ENCODE data around the gene MLC1.
"Not testable (repeated sequence)": the region's sequence is repeated elsewhere in the genome, so short reads cannot be mapped to it uniquely, and the experiment has no call there.

The MLC1 gene

DNA sequence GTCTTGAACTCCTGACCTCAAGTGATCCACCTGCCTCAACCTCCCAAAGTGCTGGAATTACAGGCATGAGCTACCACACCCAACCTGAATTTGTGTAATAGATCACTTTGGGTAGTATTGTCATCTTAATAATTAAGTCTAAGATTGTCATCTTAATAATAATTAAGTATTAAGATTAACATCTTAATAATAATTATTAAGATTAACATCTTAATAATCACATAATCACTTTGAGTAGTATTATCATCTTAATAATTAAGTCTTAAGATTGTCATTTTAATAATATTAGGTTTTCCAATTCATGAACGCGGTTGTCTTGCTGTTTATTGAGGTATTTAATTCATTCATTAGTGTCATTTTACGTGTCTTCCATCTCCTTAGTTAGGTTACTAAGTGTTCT, 12.8 kb upstream of the MLC1 start:
- H3K36me3 ChIP-seq (ENCODE audit: control insufficient read depth, low read depth, low read length) = no peaks in the 10 kb centered on the region
- H3K4me3 ChIP-seq (ENCODE audit: low read length) = no peak overlapping the region
- no peaks in the 10 kb centered on the region for H3K4me1 ChIP-seq (ENCODE audit: control insufficient read depth, low read depth, low read length)
- no peaks in the 10 kb centered on the region for H3K27me3 ChIP-seq (ENCODE audit: control insufficient read depth, insufficient read depth, low read length)
- H3K27ac ChIP-seq (ENCODE audit: low read length) = no peak overlapping the region
- no peak overlapping the region for H3K9ac ChIP-seq (ENCODE audit: low read length)
- no peaks in the 10 kb centered on the region for H3K9me3 ChIP-seq (ENCODE audit: control insufficient read depth, low read depth, low read length)

DNA sequence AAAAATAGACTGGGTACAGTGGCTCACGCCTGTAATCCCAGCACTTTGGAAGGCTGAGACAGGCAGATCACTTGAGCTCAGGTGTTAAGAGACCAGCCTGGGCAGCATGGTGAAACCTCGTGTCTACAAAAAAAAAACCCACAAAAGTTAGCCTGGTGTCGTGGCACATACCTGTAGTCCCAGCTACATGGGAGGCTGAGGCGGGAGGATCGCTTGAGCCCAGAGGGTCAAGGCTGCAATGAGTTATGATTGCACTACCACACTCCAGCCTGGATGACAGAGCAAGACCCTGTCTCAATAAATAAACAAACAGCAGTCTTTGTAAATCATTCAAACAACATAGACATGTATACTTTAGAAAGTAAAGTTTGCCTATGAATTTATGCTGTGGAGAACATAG, 7.1 kb upstream of the MLC1 start:
- no peaks in the 10 kb centered on the region for H3K36me3 ChIP-seq (ENCODE audit: control insufficient read depth, low read depth, low read length)
- no peak overlapping the region for H3K9ac ChIP-seq (ENCODE audit: low read length)
- no peaks in the 10 kb centered on the region for H3K27me3 ChIP-seq (ENCODE audit: control insufficient read depth, insufficient read depth, low read length)
- no peaks in the 10 kb centered on the region for H3K9me3 ChIP-seq (ENCODE audit: control insufficient read depth, low read depth, low read length)
- no peak overlapping the region for H3K27ac ChIP-seq (ENCODE audit: low read length)
- no peaks in the 10 kb centered on the region for H3K4me1 ChIP-seq (ENCODE audit: control insufficient read depth, low read depth, low read length)
- H3K4me3 ChIP-seq (ENCODE audit: low read length) = no peak overlapping the region

DNA sequence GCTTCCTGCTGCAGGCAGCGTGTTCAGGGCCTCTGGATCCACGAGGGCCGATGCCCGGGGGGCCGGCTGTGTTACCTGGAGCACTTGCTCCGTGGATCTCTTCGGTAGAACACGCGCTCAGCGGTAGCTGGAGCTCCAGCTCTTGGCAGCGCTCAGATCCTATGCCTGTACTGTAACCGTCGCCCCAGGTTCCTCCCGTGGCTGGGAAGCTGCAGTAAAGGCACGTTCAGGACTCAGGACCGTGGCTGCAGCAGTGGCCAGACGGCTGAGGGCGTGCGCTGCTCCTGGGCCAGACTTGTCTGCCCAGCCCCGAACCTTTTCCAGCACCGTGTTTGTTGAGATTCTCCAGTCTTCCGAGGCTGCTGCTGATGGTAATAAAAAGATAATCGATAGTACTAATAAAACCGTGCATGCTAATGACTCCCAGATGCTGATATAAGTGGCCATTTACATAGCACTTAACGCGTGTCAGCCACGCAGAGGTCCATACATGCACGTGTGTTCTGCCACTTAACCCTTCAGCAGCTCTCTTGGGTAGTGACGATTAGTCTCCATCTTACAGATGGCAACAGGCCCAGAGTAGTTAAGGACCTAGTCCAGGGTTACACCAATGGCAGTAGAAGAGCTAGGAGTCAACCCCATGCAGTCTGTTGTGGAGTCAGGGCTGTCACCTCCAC, 6.0 kb upstream of the MLC1 start:
- no peaks in the 10 kb centered on the region for H3K4me1 ChIP-seq (ENCODE audit: control insufficient read depth, low read depth, low read length)
- no peak overlapping the region for H3K27ac ChIP-seq (ENCODE audit: low read length)
- H3K9ac ChIP-seq (ENCODE audit: low read length) = no peak overlapping the region
- H3K9me3 ChIP-seq (ENCODE audit: control insufficient read depth, low read depth, low read length) = no peaks in the 10 kb centered on the region
- H3K36me3 ChIP-seq (ENCODE audit: control insufficient read depth, low read depth, low read length) = no peaks in the 10 kb centered on the region
- no peaks in the 10 kb centered on the region for H3K27me3 ChIP-seq (ENCODE audit: control insufficient read depth, insufficient read depth, low read length)
- H3K4me3 ChIP-seq (ENCODE audit: low read length) = no peak overlapping the region

DNA sequence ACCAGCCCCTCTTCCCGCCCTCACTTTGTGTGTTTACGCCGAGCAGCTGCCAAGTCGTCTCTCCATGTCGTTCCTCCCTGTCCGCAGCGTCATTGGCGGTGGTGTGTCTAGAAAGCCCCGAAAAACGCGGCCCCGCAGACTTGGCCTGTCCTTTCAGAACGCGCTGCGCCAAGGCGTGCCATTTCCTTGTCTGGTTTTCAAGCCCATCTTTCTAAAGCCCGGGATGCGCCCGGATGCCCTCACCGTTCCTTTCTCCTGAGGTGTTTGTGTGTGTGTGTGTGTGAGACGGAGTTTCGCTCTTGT, 5.1 kb upstream of the MLC1 start:
- Histone ChIP-seq H3K9ac (ENCODE audit: low read length) (no peak overlapping the region), H3K27me3 (ENCODE audit: control insufficient read depth, insufficient read depth, low read length) (no peaks in the 10 kb centered on the region), H3K36me3 (ENCODE audit: control insufficient read depth, low read depth, low read length) (no peaks in the 10 kb centered on the region), H3K9me3 (ENCODE audit: control insufficient read depth, low read depth, low read length) (no peaks in the 10 kb centered on the region), H3K27ac (ENCODE audit: low read length) (no peak overlapping the region), H3K4me1 (ENCODE audit: control insufficient read depth, low read depth, low read length) (no peaks in the 10 kb centered on the region), H3K4me3 (ENCODE audit: low read length) (no peak overlapping the region)

DNA sequence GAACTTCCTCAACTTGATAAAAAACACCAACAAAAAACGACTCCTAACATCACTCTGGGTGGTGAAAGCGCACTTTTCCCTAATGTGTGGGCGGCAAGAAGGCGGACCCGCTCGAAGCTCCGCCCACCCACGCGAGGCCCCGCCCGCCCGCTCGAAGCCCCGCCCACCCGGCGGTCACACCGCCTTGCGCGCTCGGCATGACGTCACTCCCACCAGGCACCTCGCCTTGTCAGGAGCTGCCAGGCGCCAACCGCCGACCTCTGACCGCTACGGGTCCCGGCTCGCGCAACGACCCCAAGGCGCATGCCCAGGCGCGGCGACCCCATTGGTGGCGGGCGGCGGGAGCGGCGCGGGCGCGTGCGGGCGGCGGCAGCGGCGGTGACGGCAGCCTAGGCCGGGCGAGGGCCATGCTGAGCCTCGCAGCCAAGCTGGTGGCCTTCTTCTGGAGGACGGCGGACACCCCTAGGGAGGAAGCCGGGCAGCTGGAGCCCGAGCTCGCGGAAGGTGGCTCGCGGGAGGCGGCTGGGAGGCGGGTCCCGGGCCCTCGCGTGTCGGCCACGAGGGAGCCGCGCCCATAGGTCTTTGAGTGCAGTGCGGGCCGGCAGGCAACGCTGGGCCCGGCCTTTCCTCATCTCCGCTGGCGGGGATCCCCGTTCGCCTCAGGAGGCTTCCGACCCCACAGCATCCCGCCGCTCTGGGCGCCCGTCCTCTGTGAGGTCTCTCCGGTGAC, 4.6 kb upstream of the MLC1 start, which contains the start of gene MOV10L1:
Gene MOV10L1, plus strand, starts transcription at position 325 of the 730 bp plus-strand sequence. Its CDS starts 83 bp downstream, at position 408.
- no peaks in the 10 kb centered on the region for H3K9me3 ChIP-seq (ENCODE audit: control insufficient read depth, low read depth, low read length)
- H3K27me3 ChIP-seq (ENCODE audit: control insufficient read depth, insufficient read depth, low read length) = no peaks in the 10 kb centered on the region
- no peaks in the 10 kb centered on the region for H3K4me1 ChIP-seq (ENCODE audit: control insufficient read depth, low read depth, low read length)
- no peaks in the 10 kb centered on the region for H3K36me3 ChIP-seq (ENCODE audit: control insufficient read depth, low read depth, low read length)
- H3K4me3 ChIP-seq (ENCODE audit: low read length) = no peak within 1 kb of the TSS
- H3K9ac ChIP-seq (ENCODE audit: low read length) = no peak within 1 kb of the TSS
- H3K27ac ChIP-seq (ENCODE audit: low read length) = no peak within 1 kb of the TSS

DNA sequence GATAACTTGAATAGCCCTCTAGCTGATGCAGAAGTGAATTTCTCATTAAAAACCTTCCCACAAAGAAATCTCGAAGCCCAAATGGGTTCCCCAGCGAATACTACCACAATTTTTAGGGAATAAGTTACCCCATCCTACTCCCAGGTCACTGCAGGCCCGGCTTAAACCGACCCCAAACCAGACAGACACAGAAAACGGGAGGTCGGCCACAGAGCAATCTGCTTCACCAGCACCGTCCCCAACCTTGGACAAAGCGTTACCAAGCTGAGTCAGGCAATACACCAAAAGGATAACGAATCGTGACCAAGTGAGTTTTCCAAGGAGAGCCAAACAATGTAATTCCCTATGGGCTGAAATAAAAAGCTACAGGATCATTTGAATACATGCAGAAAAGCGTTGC, 4.0 kb upstream of the MLC1 start:
- H3K36me3 ChIP-seq (ENCODE audit: control insufficient read depth, low read depth, low read length) = no peaks in the 10 kb centered on the region
- no peak overlapping the region for H3K27ac ChIP-seq (ENCODE audit: low read length)
- H3K9me3 ChIP-seq (ENCODE audit: control insufficient read depth, low read depth, low read length) = no peaks in the 10 kb centered on the region
- H3K9ac ChIP-seq (ENCODE audit: low read length) = no peak overlapping the region
- H3K4me3 ChIP-seq (ENCODE audit: low read length) = no peak overlapping the region
- no peaks in the 10 kb centered on the region for H3K4me1 ChIP-seq (ENCODE audit: control insufficient read depth, low read depth, low read length)
- no peaks in the 10 kb centered on the region for H3K27me3 ChIP-seq (ENCODE audit: control insufficient read depth, insufficient read depth, low read length)

DNA sequence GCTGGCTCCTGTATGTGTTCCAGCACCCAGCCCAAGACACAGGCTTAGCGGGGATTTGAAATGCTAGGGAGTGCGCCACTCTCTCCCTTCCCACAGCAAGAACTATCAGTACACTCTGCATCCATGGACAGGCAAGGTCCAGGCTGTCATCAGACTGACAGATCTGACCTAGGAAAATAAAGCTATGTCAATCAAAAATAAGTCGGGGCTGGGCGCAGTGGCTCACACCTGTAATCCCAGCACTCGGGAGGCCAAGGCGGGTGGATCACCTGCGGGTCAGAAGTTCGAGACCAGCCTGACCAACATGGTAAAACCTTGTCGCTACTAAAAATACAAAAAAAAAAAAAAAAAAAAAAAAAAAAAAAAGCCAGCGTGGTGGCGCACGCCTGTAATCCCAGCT, 2.9 kb upstream of the MLC1 start:
- no peaks in the 10 kb centered on the region for H3K36me3 ChIP-seq (ENCODE audit: control insufficient read depth, low read depth, low read length)
- no peaks in the 10 kb centered on the region for H3K9me3 ChIP-seq (ENCODE audit: control insufficient read depth, low read depth, low read length)
- H3K4me1 ChIP-seq (ENCODE audit: control insufficient read depth, low read depth, low read length) = no peaks in the 10 kb centered on the region
- no peak overlapping the region for H3K4me3 ChIP-seq (ENCODE audit: low read length)
- H3K27ac ChIP-seq (ENCODE audit: low read length) = no peak overlapping the region
- no peak overlapping the region for H3K9ac ChIP-seq (ENCODE audit: low read length)
- H3K27me3 ChIP-seq (ENCODE audit: control insufficient read depth, insufficient read depth, low read length) = no peaks in the 10 kb centered on the region

DNA sequence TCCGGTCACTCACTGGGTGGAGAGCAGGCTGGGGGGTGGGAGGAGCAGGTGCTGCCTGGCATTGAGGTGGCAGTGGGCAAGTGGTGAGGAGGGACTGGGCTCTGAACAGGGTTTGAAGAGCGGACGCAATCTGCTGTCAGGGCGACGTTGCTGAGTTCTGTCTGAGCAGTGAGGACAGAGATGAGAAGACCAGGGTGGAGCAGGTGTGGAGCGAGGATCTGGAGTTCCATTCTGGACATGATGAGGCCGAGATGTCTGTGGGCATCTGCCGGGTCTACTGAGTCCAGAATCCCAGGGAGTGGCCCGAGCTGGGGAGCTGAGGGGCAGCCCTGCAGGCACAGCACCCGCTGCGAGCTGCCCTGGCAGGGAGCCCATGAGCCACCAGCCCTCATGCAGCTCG, 2.4 kb upstream of the MLC1 start:
- Histone ChIP-seq H3K9ac (ENCODE audit: low read length) (no peak overlapping the region), H3K27ac (ENCODE audit: low read length) (no peak overlapping the region), H3K4me1 (ENCODE audit: control insufficient read depth, low read depth, low read length) (no peaks in the 10 kb centered on the region), H3K4me3 (ENCODE audit: low read length) (no peak overlapping the region), H3K36me3 (ENCODE audit: control insufficient read depth, low read depth, low read length) (no peaks in the 10 kb centered on the region), H3K9me3 (ENCODE audit: control insufficient read depth, low read depth, low read length) (no peaks in the 10 kb centered on the region), H3K27me3 (ENCODE audit: control insufficient read depth, insufficient read depth, low read length) (no peaks in the 10 kb centered on the region)

DNA sequence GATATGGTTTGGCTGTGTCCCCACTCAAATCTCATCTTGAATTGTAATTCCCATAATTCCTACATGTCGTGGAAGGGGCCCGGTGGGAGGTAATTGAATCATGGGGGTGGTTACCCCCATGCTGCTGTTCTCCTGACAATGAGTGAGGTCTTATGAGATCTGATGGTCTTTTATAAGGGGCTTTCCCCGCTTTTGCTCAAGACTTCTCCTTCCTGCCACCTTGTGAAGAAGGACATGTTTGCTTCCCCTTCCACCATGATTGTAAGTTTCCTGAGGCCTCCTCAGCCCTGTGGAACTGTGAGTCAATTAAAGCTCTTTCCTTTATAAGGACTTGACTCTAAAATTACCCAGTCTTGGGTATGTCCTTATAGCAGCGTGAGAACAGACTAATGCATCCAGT, 1.7 kb upstream of the MLC1 start:
- H3K4me1 ChIP-seq (ENCODE audit: control insufficient read depth, low read depth, low read length); H3K9ac ChIP-seq (ENCODE audit: low read length); H3K36me3 ChIP-seq (ENCODE audit: control insufficient read depth, low read depth, low read length); H3K27ac ChIP-seq (ENCODE audit: low read length); H3K27me3 ChIP-seq (ENCODE audit: control insufficient read depth, insufficient read depth, low read length); H3K4me3 ChIP-seq (ENCODE audit: low read length); H3K9me3 ChIP-seq (ENCODE audit: control insufficient read depth, low read depth, low read length): not testable (repeated sequence)

DNA sequence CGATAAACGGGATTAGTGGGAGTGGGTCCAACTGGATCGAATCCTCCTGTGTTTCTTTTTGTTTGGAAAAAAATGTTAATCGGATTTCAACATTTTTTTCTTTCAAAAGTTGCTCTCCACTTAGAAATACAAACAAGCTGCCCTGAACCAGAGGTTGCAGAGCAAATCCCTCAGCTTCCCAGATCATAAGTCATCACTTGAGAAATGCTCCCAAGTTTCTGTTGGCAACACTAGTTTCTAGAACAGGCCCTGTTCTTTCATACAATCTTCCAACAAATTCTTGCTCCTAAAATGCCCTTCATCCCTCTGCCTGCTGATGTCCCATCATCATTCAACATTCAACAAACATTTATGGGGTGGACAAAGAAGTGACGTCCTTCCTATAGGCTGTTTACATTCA, 1.3 kb upstream of the MLC1 start:
- H3K36me3 ChIP-seq (ENCODE audit: control insufficient read depth, low read depth, low read length) = no peaks in the 10 kb centered on the region

DNA sequence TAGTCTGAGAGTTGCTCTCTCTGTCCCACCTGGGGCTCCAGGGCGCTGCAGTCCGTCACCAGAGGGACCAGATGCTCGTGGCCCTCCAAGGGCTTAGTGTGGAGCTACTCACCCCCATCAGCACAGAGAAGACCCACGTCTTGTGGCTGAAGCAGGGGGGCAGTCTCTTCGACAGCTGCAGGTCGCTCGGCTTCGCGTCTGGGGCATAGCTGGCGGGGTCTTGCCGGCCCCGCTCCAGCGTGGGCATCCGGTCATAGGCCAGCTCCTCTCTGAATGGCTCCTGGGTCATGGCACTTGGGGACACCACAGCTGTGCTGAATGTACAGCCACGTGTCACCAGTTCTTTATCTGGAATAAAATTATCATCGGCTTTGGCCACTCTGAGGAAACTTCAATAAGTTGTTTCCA, 608 bp downstream of the MLC1 start:
- H3K27me3 ChIP-seq (ENCODE audit: control insufficient read depth, insufficient read depth, low read length) = no peaks in the 10 kb centered on the region
- no peaks in the 10 kb centered on the region for H3K36me3 ChIP-seq (ENCODE audit: control insufficient read depth, low read depth, low read length)
- no peak overlapping the region for H3K4me3 ChIP-seq (ENCODE audit: low read length)
- no peak overlapping the region for H3K27ac ChIP-seq (ENCODE audit: low read length)
- H3K4me1 ChIP-seq (ENCODE audit: control insufficient read depth, low read depth, low read length) = no peaks in the 10 kb centered on the region
- H3K9me3 ChIP-seq (ENCODE audit: control insufficient read depth, low read depth, low read length) = no peaks in the 10 kb centered on the region
- no peak overlapping the region for H3K9ac ChIP-seq (ENCODE audit: low read length)

More for the DNA sequence above, 1.3 kb upstream of the MLC1 start:
- no peaks in the 10 kb centered on the region for H3K9me3 ChIP-seq (ENCODE audit: control insufficient read depth, low read depth, low read length)
- H3K4me1 ChIP-seq (ENCODE audit: control insufficient read depth, low read depth, low read length) = no peaks in the 10 kb centered on the region
- no peak overlapping the region for H3K27ac ChIP-seq (ENCODE audit: low read length)
- no peak overlapping the region for H3K9ac ChIP-seq (ENCODE audit: low read length)
- H3K27me3 ChIP-seq (ENCODE audit: control insufficient read depth, insufficient read depth, low read length) = no peaks in the 10 kb centered on the region
- no peak overlapping the region for H3K4me3 ChIP-seq (ENCODE audit: low read length)

DNA sequence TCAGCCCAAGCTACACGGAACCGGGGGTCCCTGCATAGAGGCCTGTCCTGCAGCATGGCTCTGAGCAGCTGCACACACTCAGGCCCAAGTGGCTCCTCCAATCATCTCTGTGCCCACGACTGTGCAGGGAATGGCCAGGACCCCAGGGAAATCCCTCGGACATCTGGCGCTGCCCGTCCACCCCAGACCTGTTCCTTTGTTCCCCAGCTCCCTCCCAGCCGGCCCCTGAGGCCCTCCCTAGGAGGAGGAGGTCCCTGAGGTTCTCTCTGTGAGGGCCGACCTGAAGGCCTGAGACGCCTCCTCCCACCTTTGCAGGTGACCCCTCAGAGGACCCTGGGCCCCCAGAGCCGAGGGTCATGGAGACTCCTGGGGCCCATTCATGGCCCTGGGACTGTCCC, 1.1 kb downstream of the MLC1 start:
- no peaks in the 10 kb centered on the region for H3K36me3 ChIP-seq (ENCODE audit: control insufficient read depth, low read depth, low read length)
- H3K4me3 ChIP-seq (ENCODE audit: low read length) = no peak overlapping the region
- no peaks in the 10 kb centered on the region for H3K4me1 ChIP-seq (ENCODE audit: control insufficient read depth, low read depth, low read length)
- H3K9ac ChIP-seq (ENCODE audit: low read length) = no peak overlapping the region
- H3K9me3 ChIP-seq (ENCODE audit: control insufficient read depth, low read depth, low read length) = no peaks in the 10 kb centered on the region
- H3K27ac ChIP-seq (ENCODE audit: low read length) = no peak overlapping the region
- H3K27me3 ChIP-seq (ENCODE audit: control insufficient read depth, insufficient read depth, low read length) = no peaks in the 10 kb centered on the region
